SU-DHL-6 (cell line): Measurements from ENCODE around the gene ATP10D.

Source experiments
- CTCF ChIP-seq: fragments of 200-600 bp; sonication (generic); IDR thresholded peaks from one replicate; pipeline ENCODE4 v1.5.1; 2017; ENCODE audit warnings: antibody characterized with exemption, mild to moderate bottlenecking, low read length, moderate library complexity; ENCODE audit not compliant: insufficient read depth, poor library complexity, severe bottlenecking
- EZH2phosphoT487 ChIP-seq: fragments of 200-600 bp; sonication (generic), shearing (Covaris generic); conservative IDR thresholded peaks from 2 replicates; pipeline ENCODE4 v1.6.1; 2018; ENCODE audit warnings: mild to moderate bottlenecking, antibody characterized with exemption, low read length, moderate library complexity, mixed read lengths

GRCh38 chr4:47451657-47452056, 33.4 kb upstream of the ATP10D start:
- no peak for TF ChIP-seq CTCF
- no peak for TF ChIP-seq EZH2phosphoT487
